ENCODE results near the gene BHMT2. TPM values are rescaled to one million over a fixed set of nuclear protein-coding genes. Genes with fewer than 3 reads are reported as not detected.

The BHMT2 gene
- total and polyA plus RNA-seq, 4 experiments from 2014 or later, result not detected

DNA sequence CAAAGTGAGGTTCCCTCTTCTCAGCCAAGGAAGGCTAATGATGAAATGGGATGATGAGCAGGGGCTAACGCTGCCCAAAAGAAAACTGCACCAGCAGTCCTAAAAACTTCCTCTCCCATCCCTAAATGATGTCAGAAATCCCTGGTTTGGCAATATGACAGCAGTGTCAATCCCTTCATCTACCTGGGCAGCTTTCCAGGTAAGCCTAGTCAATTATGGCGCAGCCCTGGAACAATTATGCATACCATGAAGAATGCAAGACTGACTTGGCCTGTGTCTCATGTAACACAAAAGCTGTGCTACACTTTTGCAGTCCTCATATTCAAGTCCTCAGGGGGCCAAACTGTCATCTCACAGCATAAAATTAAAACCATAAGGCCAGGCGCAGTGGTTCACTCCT, 7.1 kb upstream of the BHMT2 start:
- no peaks in the 10 kb centered on the region for H3K9me3 ChIP-seq (ENCODE audit: control insufficient read depth in 1 of 2, low read length in 2 of 2)
- H3K4me3 ChIP-seq (ENCODE audit: low read length in 2 of 2), result no peak overlapping the region
- Mint-ChIP-seq H3K4me3 (no peak overlapping the region), H3K9me3 (peaks cover 0 to 3% (median 0%) of the 10 kb centered on the region in 8 donors), H3K4me1 (no peaks in the 10 kb centered on the region), H3K27me3 (peaks cover 14 to 15% of the 10 kb centered on the region in 2 donors), H3K27ac (no peak overlapping the region), H3K36me3 (no peaks in the 10 kb centered on the region)
- H3K27ac ChIP-seq (ENCODE audit: low read depth, low read length), result no peak overlapping the region
- CTCF ChIA-PET (ENCODE audit: partially characterized antibody), result no interaction called here
- intact Hi-C loops (cut with micrococcal nuclease), result no loop called here
- no peaks in the 10 kb centered on the region for H3K36me3 ChIP-seq (ENCODE audit: insufficient read depth, low read length)
- H3K27me3 ChIP-seq (ENCODE audit: insufficient read depth, low read length), result no peaks in the 10 kb centered on the region
- POLR2A ChIA-PET (ENCODE audit: partially characterized antibody), result no interaction called here
- DNase-seq, result no peak
- H3K4me1 ChIP-seq (ENCODE audit: insufficient read depth, low read length), result no peaks in the 10 kb centered on the region

DNA sequence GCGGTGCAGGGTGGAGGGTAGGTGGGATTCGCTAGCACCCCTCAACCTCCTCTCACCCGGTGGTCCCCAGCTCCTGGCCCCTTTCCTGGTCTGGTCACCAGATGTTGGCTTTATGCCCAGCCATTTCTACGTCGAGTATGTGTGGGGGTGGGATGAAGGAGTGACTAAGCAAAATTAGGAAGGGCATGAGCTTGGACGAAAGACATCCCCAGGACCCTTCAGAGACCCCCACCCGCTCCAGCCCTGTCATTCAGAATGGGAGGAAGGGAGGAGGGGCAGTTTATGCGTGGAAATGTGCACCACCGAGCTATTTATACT, 742 bp downstream of the BHMT2 start:
- CTCF ChIA-PET (ENCODE audit: partially characterized antibody), result no interaction called here
- intact Hi-C loops (cut with micrococcal nuclease), result no loop called here
- Histone ChIP-seq H3K4me3 (ENCODE audit: low read length in 2 of 2) (no peak overlapping the region), H3K9me3 (ENCODE audit: control insufficient read depth in 1 of 2, low read length in 2 of 2) (no peaks in the 10 kb centered on the region), H3K27ac (ENCODE audit: low read depth, low read length) (no peak overlapping the region), H3K36me3 (ENCODE audit: insufficient read depth, low read length) (no peaks in the 10 kb centered on the region), H3K4me1 (ENCODE audit: insufficient read depth, low read length) (no peaks in the 10 kb centered on the region), H3K27me3 (ENCODE audit: insufficient read depth, low read length) (no peaks in the 10 kb centered on the region)
- Mint-ChIP-seq H3K4me3 (no peak overlapping the region), H3K36me3 (peaks cover 0 to 4% of the 10 kb centered on the region in 2 donors), H3K27me3 (peaks cover 22 to 31% of the 10 kb centered on the region in 2 donors), H3K27ac (no peak overlapping the region), H3K9me3 (peaks cover 0 to 3% (median 0%) of the 10 kb centered on the region in 8 donors), H3K4me1 (peaks cover 0 to 4% (median 0%) of the 10 kb centered on the region in 4 donors)
- no peak for DNase-seq
- POLR2A ChIA-PET (ENCODE audit: partially characterized antibody), result no interaction called here

DNA sequence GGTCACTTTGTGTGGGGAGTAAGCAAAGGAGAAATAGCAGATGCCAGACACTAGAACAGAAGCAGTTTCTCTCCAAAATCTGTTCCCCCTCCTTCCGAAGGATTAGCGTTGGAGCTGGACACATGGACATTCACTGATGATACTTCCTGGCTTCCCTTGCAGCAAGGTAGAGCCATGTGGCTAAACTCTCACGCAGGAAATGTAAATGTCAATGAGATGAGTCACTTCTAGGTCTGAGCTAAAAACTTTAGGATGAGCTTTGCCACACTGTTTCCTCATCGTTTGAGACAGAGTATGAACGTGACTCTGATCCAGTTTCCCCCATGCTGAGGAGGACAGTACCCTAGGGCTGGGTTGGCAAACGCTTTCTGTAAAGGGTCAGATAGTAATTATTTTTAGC, 5.1 kb downstream of the BHMT2 start:
- H3K27me3 Mint-ChIP-seq, result peaks cover 10 to 17% of the 10 kb centered on the region in 2 donors
- H3K36me3 Mint-ChIP-seq, result no peaks in the 10 kb centered on the region
- CTCF ChIA-PET (ENCODE audit: partially characterized antibody), result no interaction called here
- no peaks in the 10 kb centered on the region for H3K4me1 ChIP-seq (ENCODE audit: insufficient read depth, low read length)
- H3K27ac ChIP-seq (ENCODE audit: low read depth, low read length), result no peak overlapping the region
- peaks cover 0 to 4% (median 2%) of the 10 kb centered on the region in 4 donors for H3K4me1 Mint-ChIP-seq
- DNase-seq, result no peak
- H3K27ac Mint-ChIP-seq, result no peak overlapping the region
- no peaks in the 10 kb centered on the region for H3K27me3 ChIP-seq (ENCODE audit: insufficient read depth, low read length)
- POLR2A ChIA-PET (ENCODE audit: partially characterized antibody), result no interaction called here
- intact Hi-C loops (cut with micrococcal nuclease), result no loop called here
- no peaks in the 10 kb centered on the region for H3K36me3 ChIP-seq (ENCODE audit: insufficient read depth, low read length)
- no peaks in the 10 kb centered on the region for H3K9me3 ChIP-seq (ENCODE audit: control insufficient read depth in 1 of 2, low read length in 2 of 2)
- H3K4me3 Mint-ChIP-seq, result no peak overlapping the region
- no peak overlapping the region for H3K4me3 ChIP-seq (ENCODE audit: low read length in 2 of 2)
- no peaks in the 10 kb centered on the region for H3K9me3 Mint-ChIP-seq

DNA sequence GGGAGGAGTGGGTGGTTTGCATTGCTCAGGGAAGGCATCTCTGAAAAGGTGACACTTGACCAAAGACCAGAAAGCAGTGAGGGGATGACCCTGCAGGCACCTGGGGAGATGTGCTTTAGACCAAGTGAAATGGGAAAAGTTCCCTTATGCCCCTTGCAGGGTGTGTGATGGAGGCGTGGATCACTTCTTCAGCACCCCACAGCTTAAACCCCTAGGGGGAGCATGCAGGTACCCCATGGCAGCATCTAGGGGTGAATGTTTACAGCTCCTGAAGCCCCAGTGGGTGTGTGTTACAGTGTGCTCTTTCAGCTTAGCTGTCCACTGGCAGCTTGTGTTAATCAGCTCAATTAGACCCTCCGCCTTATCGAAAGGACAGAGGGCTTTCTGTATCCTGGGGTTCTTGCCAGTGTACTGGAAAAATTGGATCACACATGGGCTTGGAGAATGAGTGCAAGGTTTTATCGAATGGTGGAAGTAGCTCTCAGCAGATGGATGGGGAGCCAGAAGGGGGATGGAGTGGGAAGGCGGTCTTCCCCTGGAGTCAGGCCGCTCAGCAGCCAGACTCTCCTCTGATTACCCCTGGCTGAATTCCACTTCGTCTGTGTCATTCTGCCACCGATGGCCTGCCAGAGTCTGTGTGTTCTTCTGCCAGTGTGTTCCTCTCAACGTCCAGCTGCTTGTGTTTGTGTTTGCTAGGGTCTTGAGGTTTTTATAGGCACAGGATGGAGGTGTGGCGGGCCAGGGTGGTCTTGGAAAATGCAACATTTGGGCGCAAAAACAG, 6.3 kb downstream of the BHMT2 start:
- Mint-ChIP-seq H3K27me3 (peaks cover 9 to 17% of the 10 kb centered on the region in 2 donors), H3K36me3 (no peaks in the 10 kb centered on the region), H3K27ac (no peak overlapping the region), H3K4me3 (no peak overlapping the region), H3K4me1 (peaks cover 0 to 4% (median 0%) of the 10 kb centered on the region in 4 donors), H3K9me3 (no peaks in the 10 kb centered on the region)
- CTCF ChIA-PET (ENCODE audit: partially characterized antibody), result interaction anchor here (1.6 kb wide), 1 partner anchor 11 kb away, joined by 3 read pairs; no protein-coding TSS in a partner anchor
- Histone ChIP-seq H3K27ac (ENCODE audit: low read depth, low read length) (no peak overlapping the region), H3K36me3 (ENCODE audit: insufficient read depth, low read length) (no peaks in the 10 kb centered on the region), H3K4me3 (ENCODE audit: low read length in 2 of 2) (no peak overlapping the region), H3K4me1 (ENCODE audit: insufficient read depth, low read length) (no peaks in the 10 kb centered on the region), H3K9me3 (ENCODE audit: control insufficient read depth in 1 of 2, low read length in 2 of 2) (no peaks in the 10 kb centered on the region), H3K27me3 (ENCODE audit: insufficient read depth, low read length) (no peaks in the 10 kb centered on the region)
- intact Hi-C loops (cut with micrococcal nuclease), result no loop called here
- no peak for DNase-seq
- POLR2A ChIA-PET (ENCODE audit: partially characterized antibody), result no interaction called here

DNA sequence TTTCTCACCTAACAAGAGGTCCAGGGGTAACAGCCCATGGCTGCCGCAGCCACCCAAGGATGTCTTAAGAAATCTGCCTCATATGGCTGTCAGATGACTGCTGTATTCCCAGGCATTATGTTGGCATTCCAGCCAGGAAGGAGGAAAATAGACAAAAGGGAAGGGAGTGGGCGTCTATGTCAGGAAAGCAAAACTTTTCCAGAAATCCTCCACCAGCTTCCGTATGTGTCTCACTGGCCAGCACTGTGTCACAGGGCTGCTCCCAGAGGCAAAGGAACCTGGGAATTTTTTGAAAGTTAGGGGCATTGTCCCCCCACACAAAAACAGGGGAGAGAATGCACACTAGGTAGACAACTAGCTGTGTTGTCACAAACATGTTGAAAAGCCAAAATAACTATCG, 7.3 kb downstream of the BHMT2 start:
- Mint-ChIP-seq H3K9me3 (no peaks in the 10 kb centered on the region), H3K4me1 (peaks cover 0 to 4% (median 0%) of the 10 kb centered on the region in 4 donors), H3K27me3 (peaks cover 4 to 10% of the 10 kb centered on the region in 2 donors), H3K36me3 (no peaks in the 10 kb centered on the region), H3K4me3 (no peak overlapping the region), H3K27ac (no peak overlapping the region)
- intact Hi-C loops (cut with micrococcal nuclease), result no loop called here
- DNase-seq, result no peak
- ChIA-PET CTCF (ENCODE audit: partially characterized antibody) (interaction anchor here (1.6 kb wide), 1 partner anchor 12 kb away, joined by 3 read pairs; no protein-coding TSS in a partner anchor), POLR2A (ENCODE audit: partially characterized antibody) (no interaction called here)
- Histone ChIP-seq H3K9me3 (ENCODE audit: control insufficient read depth in 1 of 2, low read length in 2 of 2) (no peaks in the 10 kb centered on the region), H3K27me3 (ENCODE audit: insufficient read depth, low read length) (no peaks in the 10 kb centered on the region), H3K36me3 (ENCODE audit: insufficient read depth, low read length) (no peaks in the 10 kb centered on the region), H3K4me3 (ENCODE audit: low read length in 2 of 2) (no peak overlapping the region), H3K4me1 (ENCODE audit: insufficient read depth, low read length) (no peaks in the 10 kb centered on the region), H3K27ac (ENCODE audit: low read depth, low read length) (no peak overlapping the region)

DNA sequence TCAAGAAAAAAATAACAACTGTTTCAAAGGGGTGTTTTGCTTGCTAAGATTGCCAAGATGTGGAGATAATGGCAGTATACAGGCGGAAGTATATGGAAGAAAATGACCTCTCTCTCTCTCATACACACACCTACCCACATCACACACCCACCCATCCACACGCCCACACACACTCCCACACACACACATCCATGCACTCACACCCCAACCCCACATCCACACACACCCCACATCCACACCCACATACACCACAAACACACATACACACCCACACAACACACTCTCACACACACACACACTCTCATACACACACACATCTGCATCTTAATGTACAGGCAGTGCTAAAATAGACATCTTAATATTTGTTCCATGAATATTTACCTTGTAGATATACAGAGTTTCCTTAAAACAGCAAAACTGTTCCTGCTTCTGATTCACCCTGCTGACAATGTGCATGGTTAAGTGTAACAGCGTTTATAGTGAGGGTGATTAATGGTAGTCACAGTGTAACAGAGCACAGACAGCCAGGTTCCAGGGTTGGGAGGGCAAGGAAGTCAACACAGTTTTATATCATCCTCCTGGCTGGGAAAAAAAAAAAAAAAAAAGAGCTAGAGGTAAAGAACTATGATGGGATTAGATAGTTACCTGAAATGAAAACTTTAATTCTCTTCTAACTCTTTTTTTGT, 8.3 kb downstream of the BHMT2 start:
- H3K27ac Mint-ChIP-seq, result peak overlapping the region in 1 of 7 donors; percentile 49
- ChIA-PET POLR2A (ENCODE audit: partially characterized antibody) (no interaction called here), CTCF (ENCODE audit: partially characterized antibody) (no interaction called here)
- peaks cover 1 to 5% of the 10 kb centered on the region in 2 donors for H3K27me3 Mint-ChIP-seq
- H3K36me3 Mint-ChIP-seq, result no peaks in the 10 kb centered on the region
- intact Hi-C loops (cut with micrococcal nuclease), result no loop called here
- no peak overlapping the region for H3K4me3 Mint-ChIP-seq
- H3K36me3 ChIP-seq (ENCODE audit: insufficient read depth, low read length), result no peaks in the 10 kb centered on the region
- H3K27ac ChIP-seq (ENCODE audit: low read depth, low read length), result no peak overlapping the region
- H3K4me1 ChIP-seq (ENCODE audit: insufficient read depth, low read length), result no peaks in the 10 kb centered on the region
- no peaks in the 10 kb centered on the region for H3K9me3 ChIP-seq (ENCODE audit: control insufficient read depth in 1 of 2, low read length in 2 of 2)
- H3K27me3 ChIP-seq (ENCODE audit: insufficient read depth, low read length), result no peaks in the 10 kb centered on the region
- H3K4me1 Mint-ChIP-seq, result peaks cover 0 to 4% (median 0%) of the 10 kb centered on the region in 4 donors
- H3K9me3 Mint-ChIP-seq, result no peaks in the 10 kb centered on the region
- DNase-seq, result no peak
- H3K4me3 ChIP-seq (ENCODE audit: low read length in 2 of 2), result no peak overlapping the region

DNA sequence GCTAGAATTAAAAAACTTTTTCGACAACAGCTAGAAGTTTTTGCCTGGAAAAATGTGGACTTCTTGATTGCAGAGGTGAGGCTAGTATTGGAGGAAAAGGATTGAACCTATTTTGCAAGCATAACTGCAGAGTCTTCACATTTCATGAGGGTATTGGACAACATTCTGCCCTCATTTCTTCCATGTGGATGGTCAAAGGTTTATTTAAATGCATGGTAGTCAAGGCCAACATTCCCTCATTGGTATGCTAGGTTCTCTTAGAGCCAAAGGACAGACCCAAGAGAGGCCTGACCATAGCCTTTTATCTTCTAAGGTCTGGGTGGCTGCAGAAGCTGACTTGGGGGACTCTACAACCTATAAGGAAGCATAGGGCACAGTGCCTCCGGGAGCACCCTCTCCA, 11.2 kb downstream of the BHMT2 start:
- H3K9me3 Mint-ChIP-seq, result no peaks in the 10 kb centered on the region
- no peak overlapping the region for H3K27ac Mint-ChIP-seq
- H3K27me3 Mint-ChIP-seq, result peaks cover 1 to 2% of the 10 kb centered on the region in 2 donors
- intact Hi-C loops (cut with micrococcal nuclease), result no loop called here
- Histone ChIP-seq H3K4me1 (ENCODE audit: insufficient read depth, low read length) (no peaks in the 10 kb centered on the region), H3K27me3 (ENCODE audit: insufficient read depth, low read length) (no peaks in the 10 kb centered on the region), H3K36me3 (ENCODE audit: insufficient read depth, low read length) (no peaks in the 10 kb centered on the region), H3K9me3 (ENCODE audit: control insufficient read depth in 1 of 2, low read length in 2 of 2) (no peaks in the 10 kb centered on the region), H3K4me3 (ENCODE audit: low read length in 2 of 2) (no peak overlapping the region), H3K27ac (ENCODE audit: low read depth, low read length) (no peak overlapping the region)
- peaks cover 0 to 4% (median 0%) of the 10 kb centered on the region in 4 donors for H3K4me1 Mint-ChIP-seq
- H3K4me3 Mint-ChIP-seq, result no peak overlapping the region
- no peaks in the 10 kb centered on the region for H3K36me3 Mint-ChIP-seq
- DNase-seq, result no peak
- ChIA-PET CTCF (ENCODE audit: partially characterized antibody) (no interaction called here), POLR2A (ENCODE audit: partially characterized antibody) (no interaction called here)

Data from CD4-positive, alpha-beta memory T cell (primary cell).